GM18951 (cell line): ENCODE results near the gene ATP2B3.

ENCODE experiments used
- POLR2A ChIP-seq: IDR thresholded peaks from 4 replicates; pipeline ENCODE4 v1.6.1; 2011; ENCODE audit warnings: mild to moderate bottlenecking; ENCODE audit not compliant: insufficient read length, insufficient read depth; ENCODE audit errors: extremely low read depth
- in situ Hi-C: fragments of 300-500 bp; cut with MboI; formaldehyde crosslinking; loops from one replicate; pipeline ENCODE4 v1.12.0; 2022; ENCODE audit warnings: low sequenced_read_pairs, mixed read lengths, inconsistent platforms; ENCODE audit not compliant: unreplicated experiment

The ATP2B3 gene

GRCh38 chrX:153517423-153517822 is at the start of gene ATP2B3:
ATP2B3 (plus strand) TSS chrX:153517642; CDS start chrX:153536248, 18,606 bp downstream.
- TF ChIP-seq POLR2A, result no peak
- in situ Hi-C loops, result loop anchor here (25.0 kb wide), 1 partner anchor 580 kb away; no protein-coding TSS in a partner anchor

- TF ChIP-seq POLR2A, result no peak
- in situ Hi-C loops, result no loop called here
Observed at GRCh38 chrX:153468008-153468580, 49.3 kb upstream of the ATP2B3 start.

DNA sequence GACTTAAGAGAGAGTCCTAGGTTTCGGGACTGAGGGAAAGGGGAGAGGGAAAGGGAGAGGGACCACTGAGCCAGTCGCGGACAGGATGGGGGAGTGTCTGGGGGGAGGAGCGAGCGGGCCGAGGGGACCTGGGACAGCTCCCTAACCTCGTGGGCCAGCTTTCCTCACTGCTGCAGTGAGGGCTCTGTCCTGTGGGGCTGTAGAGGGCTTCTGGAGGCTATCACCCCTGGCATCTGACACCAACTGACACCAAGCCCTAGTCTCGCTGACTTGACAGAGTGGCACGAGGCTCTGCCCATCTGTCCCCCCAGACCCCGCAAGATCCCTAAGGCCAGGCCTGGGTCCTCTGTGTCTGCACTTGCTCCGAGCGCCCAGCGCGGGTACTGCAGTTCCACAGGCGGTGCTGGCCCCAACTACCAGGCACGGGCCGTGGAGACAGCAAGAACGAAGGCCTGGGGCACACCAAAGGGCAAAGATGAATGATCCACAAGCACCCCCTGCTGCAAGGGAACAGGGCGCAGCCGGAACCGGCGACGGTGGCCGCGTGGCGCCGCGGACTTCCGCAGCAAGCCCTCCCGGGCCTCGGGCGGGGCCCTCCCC is 47.5 kb upstream of the ATP2B3 start:
- no peak for TF ChIP-seq POLR2A
- in situ Hi-C loops, result no loop called here

DNA sequence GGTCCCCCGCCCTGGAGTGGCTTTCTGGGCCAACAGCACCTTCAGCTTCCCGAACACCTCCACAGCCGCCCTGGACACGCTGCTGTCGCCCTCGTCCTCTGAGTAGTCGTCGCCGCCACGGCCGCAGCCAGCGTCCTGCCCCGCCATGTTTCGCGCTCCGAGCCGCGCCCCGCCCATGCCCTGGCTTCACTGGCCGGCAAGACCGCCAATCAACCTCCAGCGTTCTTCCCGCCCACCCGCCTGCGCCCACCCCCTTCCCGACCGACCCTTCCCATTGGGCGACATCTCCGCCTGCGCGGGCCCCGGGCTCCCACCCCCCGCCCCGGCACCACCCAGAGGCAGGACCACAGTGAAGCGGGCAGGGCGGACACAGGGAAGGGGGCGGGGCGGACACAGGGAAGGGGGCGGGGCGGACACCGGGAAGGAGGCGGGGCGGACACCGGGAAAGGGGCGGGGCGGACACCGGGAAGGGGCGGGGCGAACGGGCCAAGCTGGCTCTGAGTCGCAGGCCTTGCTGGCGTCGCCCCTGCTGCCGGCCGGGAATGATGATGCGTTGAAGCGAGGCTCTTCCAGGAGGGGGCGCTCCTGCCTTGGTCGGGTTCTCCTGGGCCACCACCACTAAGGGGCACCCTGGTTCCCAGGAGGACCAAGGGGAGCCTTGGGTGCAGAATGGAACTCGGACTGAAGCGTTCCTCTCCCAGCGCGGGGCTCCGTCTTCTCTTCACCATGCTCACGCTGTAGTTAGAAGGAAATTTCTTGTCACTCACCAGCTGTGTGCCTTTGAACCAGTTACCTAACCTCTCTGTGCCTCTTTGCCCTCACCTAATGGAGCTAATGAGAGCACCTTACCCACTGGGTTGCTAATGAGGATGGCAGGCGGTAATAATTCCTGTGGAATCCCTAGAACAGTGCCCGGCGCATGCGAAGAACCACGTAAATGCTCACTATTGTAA is 46.8 kb upstream of the ATP2B3 start, which contains the start of gene HAUS7:
HAUS7 (minus strand) TSS at position 166 of the 953 bp plus-strand sequence; CDS start at position 147, 19 bp downstream.
- peak; percentile 51 for TF ChIP-seq POLR2A
- in situ Hi-C loops, result no loop called here

DNA sequence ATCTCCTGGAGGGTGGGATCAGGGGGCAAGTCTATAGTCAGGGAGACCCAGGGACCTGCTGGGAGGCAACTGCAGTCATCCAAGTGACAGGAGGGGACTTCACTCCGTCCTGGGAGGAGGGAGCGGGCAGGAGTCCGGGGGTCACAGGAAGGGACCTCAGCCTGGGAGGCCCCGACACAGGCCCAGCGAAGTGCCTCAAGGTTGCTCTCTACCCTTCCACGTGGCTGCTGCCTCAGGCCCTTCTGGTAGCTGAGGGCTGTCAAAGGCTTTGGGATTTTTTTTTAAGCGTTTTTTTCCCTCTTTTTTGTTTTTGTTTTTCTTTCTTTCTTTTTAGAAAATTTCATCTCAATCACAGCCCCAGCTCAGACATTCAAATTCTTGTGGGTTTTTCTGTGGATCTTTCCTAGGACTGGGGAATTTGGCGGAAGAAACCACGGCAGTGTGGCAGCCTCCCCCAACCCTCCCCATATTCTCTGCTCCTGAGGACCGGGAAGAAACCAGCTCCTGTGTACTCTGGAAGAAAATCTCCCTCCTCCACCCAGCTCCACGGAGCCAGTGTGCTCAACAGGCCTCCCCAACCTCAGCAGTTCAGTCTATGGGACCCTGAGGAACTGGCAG is 45.7 kb upstream of the ATP2B3 start:
- in situ Hi-C loops, result no loop called here
- TF ChIP-seq POLR2A, result no peak

GRCh38 chrX:153473126-153473525 is 44.3 kb upstream of the ATP2B3 start:
- in situ Hi-C loops, result no loop called here
- TF ChIP-seq POLR2A, result no peak

DNA sequence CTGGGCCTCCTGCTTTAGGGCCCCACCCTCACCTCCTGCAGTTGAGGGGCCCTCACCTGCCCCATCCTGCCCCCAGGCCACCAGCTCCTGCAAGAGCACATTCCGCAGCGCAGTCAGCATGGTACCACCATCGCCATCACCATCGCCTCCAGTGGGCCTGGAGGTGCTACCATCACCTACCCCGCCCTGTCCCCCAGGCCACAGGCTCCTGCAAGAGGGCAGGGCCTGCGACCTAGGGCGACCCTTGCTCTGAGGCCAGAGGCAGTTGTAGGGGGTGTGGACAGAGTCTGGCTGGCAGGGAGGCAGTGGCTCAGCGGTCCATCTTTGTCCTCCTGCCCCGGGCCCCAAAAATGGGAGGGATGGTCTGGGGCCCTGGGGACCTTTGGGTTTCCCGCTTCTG is 43.2 kb upstream of the ATP2B3 start:
- TF ChIP-seq POLR2A, result no peak
- in situ Hi-C loops, result no loop called here

DNA sequence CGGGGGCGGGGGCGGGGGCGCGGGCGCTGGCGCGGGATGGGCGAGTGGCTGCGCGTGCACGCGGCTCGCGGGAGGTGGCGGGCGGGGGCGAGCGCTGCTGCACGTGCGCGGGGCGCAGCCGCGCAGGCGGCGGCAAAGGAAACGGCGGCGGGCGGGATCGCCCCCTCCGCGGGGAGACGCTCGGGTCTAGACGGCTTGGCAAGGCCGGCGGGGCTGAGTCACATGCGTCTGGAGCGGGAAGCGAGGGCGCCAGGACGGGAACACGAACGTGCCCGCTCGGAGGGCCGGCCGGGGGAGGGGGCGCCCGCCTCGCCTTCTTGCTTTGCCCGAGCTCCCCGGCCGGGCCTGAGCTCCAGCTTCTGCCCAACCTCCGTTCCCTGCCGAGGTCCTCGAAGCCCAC is 42.7 kb upstream of the ATP2B3 start:
- in situ Hi-C loops, result no loop called here

GRCh38 chrX:153475271-153475670 is 42.2 kb upstream of the ATP2B3 start:
- no peak for TF ChIP-seq POLR2A
- in situ Hi-C loops, result no loop called here

More for the DNA sequence above, 42.7 kb upstream of the ATP2B3 start:
- TF ChIP-seq POLR2A, result no peak

- in situ Hi-C loops, result no loop called here
- TF ChIP-seq POLR2A, result no peak
Observed at GRCh38 chrX:153475751-153476281, 41.6 kb upstream of the ATP2B3 start.

DNA sequence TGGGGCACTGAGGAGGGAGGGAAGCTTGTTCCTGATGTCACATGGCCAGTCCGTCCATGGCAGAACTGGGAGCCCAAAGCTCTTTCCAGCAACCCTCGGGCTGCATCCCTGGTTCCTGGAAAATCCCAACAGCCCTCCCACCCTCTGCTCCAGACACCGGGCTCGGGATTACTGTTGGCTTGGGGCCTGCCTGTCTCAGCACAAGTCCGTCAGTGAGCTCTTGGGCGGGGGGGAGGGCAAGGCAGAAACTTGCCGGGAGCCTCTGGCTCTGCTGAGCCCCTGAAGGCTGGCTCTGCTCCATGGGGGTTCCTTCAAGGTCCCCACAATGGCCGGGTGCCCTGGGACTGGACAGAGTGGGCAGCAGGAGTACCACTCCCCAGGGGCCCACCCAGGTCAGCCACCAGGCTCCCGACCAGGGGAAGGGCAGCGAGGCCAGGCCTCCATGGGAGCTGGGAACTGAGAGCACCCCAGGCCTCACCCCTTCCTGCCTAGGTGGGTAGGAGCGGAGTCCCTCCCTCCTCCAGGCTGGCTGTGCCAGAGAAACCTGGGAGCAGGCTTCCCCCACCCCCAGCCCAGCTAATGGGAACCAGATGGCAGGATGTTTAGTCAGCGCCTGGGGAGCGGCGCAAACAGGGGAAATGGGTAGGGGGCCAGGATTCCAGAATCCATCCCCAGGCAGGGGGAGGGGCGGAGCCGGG is 40.6 kb upstream of the ATP2B3 start:
- in situ Hi-C loops, result no loop called here
- TF ChIP-seq POLR2A, result no peak

DNA sequence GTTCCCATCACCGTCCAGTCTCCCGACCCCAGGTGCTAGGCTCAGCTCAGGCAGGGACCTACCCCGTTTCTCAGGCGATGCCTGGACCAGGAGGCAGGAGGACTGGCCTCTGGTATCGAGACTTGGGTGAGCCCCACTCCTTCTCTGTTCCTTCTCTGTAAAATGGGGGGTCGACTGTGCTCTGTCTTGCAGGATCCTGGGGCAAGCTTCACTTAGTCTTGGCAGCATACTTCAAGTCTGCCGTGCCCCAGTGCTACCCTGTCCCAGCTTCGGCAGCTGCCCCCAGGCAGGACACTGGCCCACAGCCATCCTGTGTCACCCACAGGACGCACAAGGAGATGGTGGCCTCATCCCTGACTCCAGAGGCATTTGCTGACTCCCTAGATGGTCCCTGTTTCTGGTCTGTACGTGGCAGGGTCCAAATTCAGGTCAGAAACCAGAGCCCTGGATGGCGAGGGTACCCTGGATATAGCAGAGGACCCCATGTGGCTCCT is 40.0 kb upstream of the ATP2B3 start:
- in situ Hi-C loops, result no loop called here
- no peak for TF ChIP-seq POLR2A
